ENCODE results near the gene PDPN. TPM values are rescaled to one million over a fixed set of nuclear protein-coding genes. Genes with fewer than 3 reads are reported as not detected.
A peak's percentile ranks its signal among the peaks of the same experiment; 100 is the strongest.
"Not testable (repeated sequence)": the region's sequence is repeated elsewhere in the genome, so short reads cannot be mapped to it uniquely, and the experiment has no call there.

PDPN gene
- total and polyA plus RNA-seq, 4 donors, result 10.6 to 71.2 (median 44.1) TPM

DNA sequence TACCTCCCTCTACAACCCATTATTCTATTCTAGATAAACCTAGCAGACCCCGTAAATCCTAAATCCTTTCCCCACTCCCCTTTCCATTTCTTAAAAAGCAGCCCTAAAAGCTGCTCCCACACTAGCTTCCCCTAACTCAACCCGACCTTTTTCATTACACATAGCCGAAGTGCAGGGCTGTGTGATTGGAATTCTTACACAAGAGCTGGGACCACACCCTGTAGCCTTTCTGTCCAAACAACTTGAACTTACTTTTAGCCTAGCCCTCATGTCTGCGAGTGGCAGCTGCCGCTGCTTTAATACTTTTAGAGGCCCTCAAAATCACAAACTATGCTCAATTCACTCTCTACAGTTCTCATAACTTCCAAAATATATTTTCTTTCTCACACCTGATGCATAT is 19.6 kb upstream of the PDPN start:
- Histone ChIP-seq H3K4me1 (ENCODE audit: control insufficient read depth in 5 of 5, insufficient read depth in 5 of 5, low read length in 5 of 5) (peaks cover 0 to 2% (median 0%) of the 10 kb centered on the region in 5 donors), H3K4me3 (no peak overlapping the region), H3K36me3 (ENCODE audit: control insufficient read depth in 4 of 4, insufficient read depth in 4 of 4, low read length in 4 of 4) (no peaks in the 10 kb centered on the region), H3K9me3 (ENCODE audit: control insufficient read depth in 4 of 4, insufficient read depth in 3 of 4, low read length in 3 of 4) (no peaks in the 10 kb centered on the region), H3K9ac (ENCODE audit: insufficient read depth in 1 of 2, low read length in 2 of 2) (no peak overlapping the region), H3K27me3 (ENCODE audit: control insufficient read depth in 3 of 3, insufficient read depth in 3 of 3, low read length in 2 of 3) (no peaks in the 10 kb centered on the region), H3K27ac (ENCODE audit: low read depth in 1 of 2, low read length in 1 of 2) (peak overlapping the region in 1 of 2 donors; percentile 17)
- TF ChIP-seq, protein P1, sequence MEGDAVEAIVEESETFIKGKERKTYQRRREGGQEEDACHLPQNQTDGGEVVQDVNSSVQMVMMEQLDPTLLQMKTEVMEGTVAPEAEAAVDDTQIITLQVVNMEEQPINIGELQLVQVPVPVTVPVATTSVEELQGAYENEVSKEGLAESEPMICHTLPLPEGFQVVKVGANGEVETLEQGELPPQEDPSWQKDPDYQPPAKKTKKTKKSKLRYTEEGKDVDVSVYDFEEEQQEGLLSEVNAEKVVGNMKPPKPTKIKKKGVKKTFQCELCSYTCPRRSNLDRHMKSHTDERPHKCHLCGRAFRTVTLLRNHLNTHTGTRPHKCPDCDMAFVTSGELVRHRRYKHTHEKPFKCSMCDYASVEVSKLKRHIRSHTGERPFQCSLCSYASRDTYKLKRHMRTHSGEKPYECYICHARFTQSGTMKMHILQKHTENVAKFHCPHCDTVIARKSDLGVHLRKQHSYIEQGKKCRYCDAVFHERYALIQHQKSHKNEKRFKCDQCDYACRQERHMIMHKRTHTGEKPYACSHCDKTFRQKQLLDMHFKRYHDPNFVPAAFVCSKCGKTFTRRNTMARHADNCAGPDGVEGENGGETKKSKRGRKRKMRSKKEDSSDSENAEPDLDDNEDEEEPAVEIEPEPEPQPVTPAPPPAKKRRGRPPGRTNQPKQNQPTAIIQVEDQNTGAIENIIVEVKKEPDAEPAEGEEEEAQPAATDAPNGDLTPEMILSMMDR (IDR thresholded peaks at IDR 0.05; ENCODE audit: control extremely low read depth, extremely low read depth), result no peak
- DNase-seq (peak in 1 of 3 donors; percentile 9), ATAC-seq (ENCODE audit: insufficient read depth, low FRiP score) (no peak)
- 59 to 88% methylated on average over 5 of the region's 5 CpGs for WGBS, 2 donors

GRCh38 chr1:13570435-13570834 is 13.2 kb upstream of the PDPN start:
- not testable (repeated sequence) for H3K9me3 ChIP-seq (ENCODE audit: control insufficient read depth in 4 of 4, insufficient read depth in 3 of 4, low read length in 3 of 4); H3K36me3 ChIP-seq (ENCODE audit: control insufficient read depth in 4 of 4, insufficient read depth in 4 of 4, low read length in 4 of 4); H3K27me3 ChIP-seq (ENCODE audit: control insufficient read depth in 3 of 3, insufficient read depth in 3 of 3, low read length in 2 of 3); H3K27ac ChIP-seq (ENCODE audit: low read depth in 1 of 2, low read length in 1 of 2); H3K9ac ChIP-seq (ENCODE audit: insufficient read depth in 1 of 2, low read length in 2 of 2); H3K4me1 ChIP-seq (ENCODE audit: control insufficient read depth in 5 of 5, insufficient read depth in 5 of 5, low read length in 5 of 5); DNase-seq; ATAC-seq (ENCODE audit: insufficient read depth, low FRiP score); H3K4me3 ChIP-seq
- WGBS, 2 donors, result 54 to 61% methylated on average over 7 of the region's 7 CpGs

DNA sequence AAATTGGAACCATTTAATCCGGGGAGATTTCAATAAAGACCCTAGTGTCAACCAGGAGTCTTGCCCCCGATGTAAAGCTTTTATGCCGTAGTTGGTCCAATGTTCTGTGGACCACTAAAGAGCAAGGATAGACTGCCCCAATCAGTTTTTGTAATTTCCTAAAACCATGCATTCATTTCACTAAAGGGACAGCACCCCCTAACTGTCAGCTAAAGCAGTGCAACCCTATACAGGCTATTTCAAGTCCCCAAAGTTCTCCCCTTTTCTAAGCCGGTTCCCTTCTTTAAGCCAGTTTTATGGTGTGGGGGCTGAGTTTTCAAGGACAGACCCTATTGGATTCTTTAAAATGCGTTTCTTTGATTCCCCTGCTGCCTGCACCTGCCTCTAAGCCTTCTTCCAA is 12.7 kb upstream of the PDPN start:
- no peaks in the 10 kb centered on the region for H3K36me3 ChIP-seq (ENCODE audit: control insufficient read depth in 4 of 4, insufficient read depth in 4 of 4, low read length in 4 of 4)
- H3K9me3 ChIP-seq (ENCODE audit: control insufficient read depth in 4 of 4, insufficient read depth in 3 of 4, low read length in 3 of 4), result no peaks in the 10 kb centered on the region
- 70 to 72% methylated on average over 5 of the region's 5 CpGs for WGBS, 2 donors
- DNase-seq, result no peak
- TF ChIP-seq, protein P1 (IDR thresholded peaks at IDR 0.05; ENCODE audit: control extremely low read depth, extremely low read depth), result no peak
- H3K27me3 ChIP-seq (ENCODE audit: control insufficient read depth in 3 of 3, insufficient read depth in 3 of 3, low read length in 2 of 3), result no peaks in the 10 kb centered on the region
- no peak overlapping the region for H3K4me3 ChIP-seq
- H3K27ac ChIP-seq (ENCODE audit: low read depth in 1 of 2, low read length in 1 of 2), result no peak overlapping the region
- no peak for ATAC-seq (ENCODE audit: insufficient read depth, low FRiP score)
- H3K4me1 ChIP-seq (ENCODE audit: control insufficient read depth in 5 of 5, insufficient read depth in 5 of 5, low read length in 5 of 5), result no peaks in the 10 kb centered on the region
- no peak overlapping the region for H3K9ac ChIP-seq (ENCODE audit: insufficient read depth in 1 of 2, low read length in 2 of 2)

- no peak for DNase-seq
- H3K36me3 ChIP-seq (ENCODE audit: control insufficient read depth in 4 of 4, insufficient read depth in 4 of 4, low read length in 4 of 4), result no peaks in the 10 kb centered on the region
- TF ChIP-seq, protein P1 (IDR thresholded peaks at IDR 0.05; ENCODE audit: control extremely low read depth, extremely low read depth), result no peak
Measured at GRCh38 chr1:13573586-13573985, 10.0 kb upstream of the PDPN start.

More at GRCh38 chr1:13573586-13573985, 10.0 kb upstream of the PDPN start:
- Histone ChIP-seq H3K27ac (ENCODE audit: low read depth in 1 of 2, low read length in 1 of 2) (no peak overlapping the region), H3K9me3 (ENCODE audit: control insufficient read depth in 4 of 4, insufficient read depth in 3 of 4, low read length in 3 of 4) (no peaks in the 10 kb centered on the region), H3K9ac (ENCODE audit: insufficient read depth in 1 of 2, low read length in 2 of 2) (no peak overlapping the region), H3K27me3 (ENCODE audit: control insufficient read depth in 3 of 3, insufficient read depth in 3 of 3, low read length in 2 of 3) (no peaks in the 10 kb centered on the region), H3K4me1 (ENCODE audit: control insufficient read depth in 5 of 5, insufficient read depth in 5 of 5, low read length in 5 of 5) (no peaks in the 10 kb centered on the region), H3K4me3 (no peak overlapping the region)
- no peak for ATAC-seq (ENCODE audit: insufficient read depth, low FRiP score)
- WGBS, 2 donors, result 83 to 87% methylated on average over 4 of the region's 4 CpGs

Data from lung (tissue), 12 donors.